GM18508 (cell line): ENCODE measurements around the gene FAM13A.

Source experiments
- ATAC-seq: cut with Tn5 transposase; IDR thresholded peaks from one replicate; pipeline ENCODE4 v1.9.1; 2021; ENCODE audit warnings: moderate number of reproducible peaks; ENCODE audit not compliant: insufficient read depth, unreplicated experiment

FAM13A gene

GRCh38 chr4:88820698-88821415 is 236.1 kb downstream of the FAM13A start:
- no peak for ATAC-seq

GRCh38 chr4:88819818-88820697 is 236.9 kb downstream of the FAM13A start:
- no peak for ATAC-seq

GRCh38 chr4:88818631-88819470 is 238.1 kb downstream of the FAM13A start:
- ATAC-seq: no peak

- ATAC-seq: no peak
Measured at GRCh38 chr4:88817740-88818139, 239.2 kb downstream of the FAM13A start.

GRCh38 chr4:88816360-88816759 is 240.6 kb downstream of the FAM13A start:
- ATAC-seq: no peak

- ATAC-seq: no peak
Measured at GRCh38 chr4:88814043-88814617, 242.9 kb downstream of the FAM13A start.

GRCh38 chr4:88813013-88813412 is 244.0 kb downstream of the FAM13A start:
- ATAC-seq: no peak

- no peak for ATAC-seq
Measured at GRCh38 chr4:88812420-88812819, 244.6 kb downstream of the FAM13A start.

GRCh38 chr4:88811904-88812303 is 245.1 kb downstream of the FAM13A start:
- ATAC-seq: no peak

GRCh38 chr4:88810325-88810724 is 246.7 kb downstream of the FAM13A start:
- no peak for ATAC-seq

- ATAC-seq: no peak
Measured at GRCh38 chr4:88809576-88810219, 247.3 kb downstream of the FAM13A start.

GRCh38 chr4:88809101-88809500 is 247.9 kb downstream of the FAM13A start:
- no peak for ATAC-seq

GRCh38 chr4:88807499-88807898 is 249.5 kb downstream of the FAM13A start:
- no peak for ATAC-seq

GRCh38 chr4:88804234-88804633 is 252.8 kb downstream of the FAM13A start:
- ATAC-seq: no peak

- peak; percentile 78 for ATAC-seq
Measured at GRCh38 chr4:88803600-88804096, 253.3 kb downstream of the FAM13A start.

- ATAC-seq: no peak
Measured at GRCh38 chr4:88802585-88803286, 254.2 kb downstream of the FAM13A start.

- no peak for ATAC-seq
Measured at GRCh38 chr4:88802138-88802537, 254.8 kb downstream of the FAM13A start.

- ATAC-seq: no peak
Measured at GRCh38 chr4:88799900-88800299, 257.1 kb downstream of the FAM13A start.

GRCh38 chr4:88797725-88798124 is 259.3 kb downstream of the FAM13A start:
- no peak for ATAC-seq
